Measurements from ENCODE around the gene HAP1.

Gene HAP1

GRCh38 chr17:41722231-41722630, 12.2 kb downstream of the HAP1 start:
- Histone ChIP-seq H3K4me3 (ENCODE audit: low read depth, low read length) (no peak overlapping the region), H3K27me3 (ENCODE audit: insufficient read depth, low read depth, severe bottlenecking) (no peaks in the 10 kb centered on the region), H3K9me3 (ENCODE audit: severe bottlenecking) (peaks cover 6% of the 10 kb centered on the region), H3K36me3 (peaks cover 12% of the 10 kb centered on the region), H3K27ac (no peak overlapping the region)
- no peak for TF ChIP-seq CTCF (IDR thresholded peaks at IDR 0.05; ENCODE audit: low read depth, low read length)
- no peak for DNase-seq

GRCh38 chr17:41718287-41718645, 16.2 kb downstream of the HAP1 start:
- no peaks in the 10 kb centered on the region for H3K27me3 ChIP-seq (ENCODE audit: insufficient read depth, low read depth, severe bottlenecking)
- H3K4me3 ChIP-seq (ENCODE audit: low read depth, low read length) = no peak overlapping the region
- no peaks in the 10 kb centered on the region for H3K36me3 ChIP-seq
- H3K27ac ChIP-seq = no peak overlapping the region
- peaks cover 6% of the 10 kb centered on the region for H3K9me3 ChIP-seq (ENCODE audit: severe bottlenecking)
- no peak for DNase-seq
- TF ChIP-seq CTCF (IDR thresholded peaks at IDR 0.05; ENCODE audit: low read depth, low read length) = no peak

- no peak for DNase-seq
- H3K27ac ChIP-seq = no peak overlapping the region
- no peak overlapping the region for H3K4me3 ChIP-seq (ENCODE audit: low read depth, low read length)
- no peaks in the 10 kb centered on the region for H3K36me3 ChIP-seq
- TF ChIP-seq CTCF (IDR thresholded peaks at IDR 0.05; ENCODE audit: low read depth, low read length) = no peak
- peaks cover 6% of the 10 kb centered on the region for H3K9me3 ChIP-seq (ENCODE audit: severe bottlenecking)
- H3K27me3 ChIP-seq (ENCODE audit: insufficient read depth, low read depth, severe bottlenecking) = no peaks in the 10 kb centered on the region
These were observed 16.8 kb downstream of the HAP1 start for GRCh38 chr17:41717408-41718286.

- Histone ChIP-seq H3K9me3 (ENCODE audit: severe bottlenecking) (no peaks in the 10 kb centered on the region), H3K36me3 (no peaks in the 10 kb centered on the region), H3K4me3 (ENCODE audit: low read depth, low read length) (no peak within 1 kb of the TSS), H3K27me3 (ENCODE audit: insufficient read depth, low read depth, severe bottlenecking) (no peaks in the 10 kb centered on the region), H3K27ac (no peak within 1 kb of the TSS)
- DNase-seq = no peak
- TF ChIP-seq CTCF (IDR thresholded peaks at IDR 0.05; ENCODE audit: low read depth, low read length) = no peak
These were observed 22.6 kb downstream of the HAP1 start, which contains the start of gene GAST for GRCh38 chr17:41711669-41712400. GAST (plus strand) TSS chr17:41712331; CDS start chr17:41715437, 3,106 bp downstream.

GRCh38 chr17:41710472-41711090, 23.9 kb downstream of the HAP1 start:
- no peak for TF ChIP-seq CTCF (IDR thresholded peaks at IDR 0.05; ENCODE audit: low read depth, low read length)
- Histone ChIP-seq H3K27ac (no peak overlapping the region), H3K9me3 (ENCODE audit: severe bottlenecking) (no peaks in the 10 kb centered on the region), H3K36me3 (no peaks in the 10 kb centered on the region), H3K4me3 (ENCODE audit: low read depth, low read length) (no peak overlapping the region), H3K27me3 (ENCODE audit: insufficient read depth, low read depth, severe bottlenecking) (no peaks in the 10 kb centered on the region)
- DNase-seq = no peak
